HG02852 (cell line): ENCODE data around the gene SRR.
"Not testable (repeated sequence)": the region's sequence is repeated elsewhere in the genome, so short reads cannot be mapped to it uniquely, and the experiment has no call there.

Source experiments
- ATAC-seq: cut with Tn5 transposase; IDR thresholded peaks from one replicate; pipeline ENCODE4 v1.9.1; 2021; ENCODE audit warnings: mild to moderate bottlenecking, moderate library complexity; ENCODE audit not compliant: unreplicated experiment

SRR gene

DNA sequence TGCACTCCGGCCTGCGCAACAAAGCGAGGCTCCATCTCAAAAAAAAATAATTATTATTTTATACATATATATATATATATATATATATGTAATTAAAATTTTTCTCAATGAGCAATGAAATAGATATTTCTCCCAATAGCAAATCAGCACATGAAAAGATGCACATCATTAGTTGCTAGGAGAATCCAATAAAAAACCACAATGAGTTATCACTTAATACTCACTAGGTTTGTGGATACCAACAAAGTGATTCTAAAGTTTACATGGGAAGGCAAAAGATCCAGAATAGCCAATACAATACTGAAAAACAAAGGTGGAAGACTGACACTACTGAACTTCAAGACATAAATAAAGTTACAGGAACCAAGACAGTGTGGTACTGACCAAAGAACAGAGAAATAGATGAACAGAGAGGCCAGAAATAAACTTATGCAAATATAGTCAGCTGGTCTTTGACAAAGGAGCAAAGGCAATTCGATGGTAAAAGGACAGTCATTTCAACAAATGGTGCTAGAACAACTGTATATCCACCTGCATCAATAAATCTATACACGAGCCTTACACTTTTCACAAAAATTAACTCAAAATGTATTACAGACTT, 13.8 kb upstream of the SRR start:
- no peak for ATAC-seq

DNA sequence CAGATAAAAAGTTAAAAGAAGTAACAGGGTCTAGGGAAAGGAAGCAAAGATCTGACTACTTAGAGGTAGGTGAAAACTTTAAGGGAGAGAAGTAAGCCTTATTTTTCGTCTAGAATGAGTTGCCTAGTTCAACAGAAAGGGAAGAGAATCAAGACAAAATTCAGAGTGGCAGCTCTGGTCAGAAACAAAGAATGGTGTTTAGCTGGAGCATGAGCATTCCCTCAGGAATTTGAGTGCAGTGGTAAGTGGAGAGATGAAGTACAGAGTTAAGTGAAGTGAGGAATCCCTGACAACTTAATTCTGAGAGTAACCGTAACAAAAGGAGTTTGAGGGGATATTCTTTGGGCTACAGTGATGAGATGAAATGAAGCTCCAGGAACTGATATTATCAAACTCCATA, 11.7 kb upstream of the SRR start:
- no peak for ATAC-seq

DNA sequence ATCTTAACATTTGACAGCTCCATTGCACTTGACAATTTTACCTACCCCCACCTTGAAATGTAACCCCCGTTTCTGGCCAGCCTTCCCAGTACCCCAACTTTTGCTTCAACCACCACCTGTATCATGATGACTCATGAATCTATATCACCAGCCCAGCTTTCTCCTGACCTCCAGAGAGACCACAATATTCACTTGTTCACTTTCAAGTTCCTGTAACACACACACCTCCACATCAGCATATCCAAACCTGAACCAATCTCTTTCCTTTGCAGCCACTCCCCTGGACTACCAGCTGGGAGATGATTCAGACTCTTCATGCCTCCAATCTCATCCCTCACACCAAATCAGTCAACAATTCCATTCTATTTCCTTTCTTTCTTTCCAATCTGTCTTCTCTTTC, 8.2 kb upstream of the SRR start:
- ATAC-seq, result no peak

DNA sequence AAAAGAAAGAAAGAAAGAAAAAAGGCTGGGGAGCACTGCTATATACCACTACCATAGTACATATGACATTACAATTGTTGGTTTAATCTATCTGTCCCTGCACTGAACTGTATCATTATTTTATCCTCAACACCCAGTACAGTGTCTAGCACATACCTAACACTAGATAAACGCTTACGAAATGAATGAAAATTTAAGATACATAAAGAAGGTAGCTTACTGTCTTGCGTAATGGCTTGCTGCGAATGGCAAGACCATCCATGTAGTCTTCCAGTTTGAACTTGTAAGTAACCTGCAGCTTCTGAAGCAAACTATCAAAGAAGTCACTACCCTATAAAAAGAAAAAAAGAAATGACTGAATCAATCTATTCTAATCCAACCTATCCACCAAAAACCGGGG, 6.7 kb upstream of the SRR start:
- ATAC-seq, result no peak

DNA sequence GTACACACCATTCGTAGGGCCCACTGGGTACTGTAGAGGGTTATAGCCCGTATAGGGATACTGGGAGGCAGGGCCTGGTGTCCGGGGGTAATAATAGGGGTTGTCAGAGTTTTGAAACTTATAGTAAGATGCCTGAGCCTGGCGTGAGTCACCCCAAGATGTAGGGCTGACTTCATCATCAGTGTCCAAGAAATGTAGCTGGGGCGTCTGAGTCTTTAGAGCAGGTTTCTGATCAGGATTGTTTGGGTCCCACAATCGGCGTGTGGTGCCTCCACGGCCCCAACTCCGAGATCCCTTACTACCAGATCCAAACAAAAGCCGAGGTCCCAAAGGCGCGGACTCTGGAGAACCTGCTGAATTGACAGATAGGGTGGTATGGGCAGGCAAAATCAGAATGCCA, 4.6 kb upstream of the SRR start:
- ATAC-seq, result no peak

GRCh38 chr17:2299756-2300155, 4.0 kb upstream of the SRR start:
- no peak for ATAC-seq

DNA sequence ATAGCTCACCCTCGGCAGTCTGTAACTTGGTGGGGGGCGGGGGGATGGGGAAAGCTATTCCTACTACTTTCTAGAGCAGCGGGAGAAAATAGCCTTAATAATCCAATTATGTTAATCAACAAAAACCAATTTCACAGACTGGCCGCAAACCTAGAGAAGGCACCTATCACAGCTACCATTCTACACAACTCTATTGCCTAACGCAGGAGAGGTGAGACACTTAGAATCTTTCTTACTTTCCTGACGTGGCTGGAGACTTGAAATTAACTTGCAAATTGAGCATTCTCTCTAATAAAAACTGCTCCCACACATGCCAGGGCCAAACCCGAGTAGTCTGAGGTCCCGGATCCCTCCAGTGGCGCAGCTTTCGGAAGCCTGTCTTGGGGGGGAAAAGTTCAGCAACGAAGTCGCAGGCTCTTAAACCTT, 959 bp upstream of the SRR start:
- no peak for ATAC-seq

DNA sequence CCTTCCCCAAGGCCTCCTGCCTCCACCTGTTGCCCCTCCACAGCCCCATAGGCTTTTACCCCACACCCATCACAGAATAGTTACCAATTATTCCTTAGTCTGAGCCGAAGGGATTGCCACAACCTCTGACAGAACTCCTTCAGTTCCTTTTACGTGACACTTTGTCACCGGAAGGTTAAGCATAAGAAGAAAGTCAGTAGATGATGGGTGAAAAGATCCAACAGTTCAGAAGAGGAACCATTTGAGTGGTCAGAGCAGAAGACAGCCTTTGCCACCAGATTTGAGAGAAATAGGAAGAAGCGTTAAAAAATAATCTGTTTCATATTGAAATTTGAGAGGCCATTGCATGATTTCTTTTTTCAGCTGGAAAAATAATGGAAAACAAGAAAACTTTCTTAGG, 1.2 kb downstream of the SRR start:
- no peak for ATAC-seq

GRCh38 chr17:2309338-2310154, 5.8 kb downstream of the SRR start:
- ATAC-seq, result no peak

DNA sequence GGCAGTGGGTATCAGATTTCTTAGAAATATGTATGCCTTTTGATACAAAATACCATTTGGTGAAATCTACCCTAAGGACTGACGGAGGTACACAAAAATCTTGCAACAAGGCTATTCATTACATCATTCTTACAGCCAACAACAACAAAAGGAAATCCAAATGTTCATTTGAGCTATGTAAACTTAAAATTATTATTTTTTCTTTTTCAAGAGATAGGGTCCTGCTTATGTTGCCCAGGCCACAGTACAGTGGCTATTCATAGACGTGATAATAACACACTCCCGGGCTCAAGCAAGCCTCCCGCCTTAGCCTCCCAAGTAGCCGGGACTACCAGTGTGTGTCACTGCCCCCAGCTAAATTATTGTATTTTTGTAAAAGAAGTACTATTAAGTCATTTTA, 9.0 kb downstream of the SRR start:
- ATAC-seq, result no peak

DNA sequence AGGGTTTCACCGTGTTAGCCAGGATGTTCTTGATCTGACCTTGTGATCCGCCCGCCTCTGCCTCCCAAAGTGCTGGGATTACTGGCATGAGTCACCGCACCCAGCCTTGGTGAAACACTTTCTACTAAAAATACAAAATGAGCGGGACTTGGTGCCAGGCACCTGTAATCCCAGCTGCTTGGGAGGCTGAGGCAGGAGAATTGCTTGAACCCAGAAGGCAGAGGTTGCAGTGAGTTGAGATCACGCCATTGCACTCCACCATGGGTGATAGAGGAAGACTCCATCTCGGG, 13.1 kb downstream of the SRR start:
- not testable (repeated sequence) for ATAC-seq

- no peak for ATAC-seq
These were observed 14.0 kb downstream of the SRR start for GRCh38 chr17:2317796-2318195.

DNA sequence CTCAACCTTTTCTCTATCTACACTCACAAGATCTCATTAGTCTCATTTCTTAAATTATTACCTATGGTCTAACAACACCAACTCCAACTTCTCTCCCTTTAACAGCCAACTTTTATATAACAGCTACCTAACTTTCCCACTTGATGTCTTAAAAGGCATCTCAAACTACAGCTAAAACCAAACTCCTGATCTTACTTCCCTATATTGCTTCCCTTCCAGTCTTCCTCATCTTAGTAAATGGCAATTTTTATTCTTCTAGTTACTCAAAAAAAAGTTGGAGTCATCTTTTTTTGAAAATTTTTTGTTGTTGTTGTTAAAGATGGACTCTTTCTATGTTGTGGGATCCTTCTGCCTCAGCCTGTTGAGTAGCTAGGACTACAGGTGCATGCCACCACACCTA, 15.3 kb downstream of the SRR start:
- no peak for ATAC-seq

GRCh38 chr17:2321399-2321798, 17.6 kb downstream of the SRR start:
- ATAC-seq, result no peak

DNA sequence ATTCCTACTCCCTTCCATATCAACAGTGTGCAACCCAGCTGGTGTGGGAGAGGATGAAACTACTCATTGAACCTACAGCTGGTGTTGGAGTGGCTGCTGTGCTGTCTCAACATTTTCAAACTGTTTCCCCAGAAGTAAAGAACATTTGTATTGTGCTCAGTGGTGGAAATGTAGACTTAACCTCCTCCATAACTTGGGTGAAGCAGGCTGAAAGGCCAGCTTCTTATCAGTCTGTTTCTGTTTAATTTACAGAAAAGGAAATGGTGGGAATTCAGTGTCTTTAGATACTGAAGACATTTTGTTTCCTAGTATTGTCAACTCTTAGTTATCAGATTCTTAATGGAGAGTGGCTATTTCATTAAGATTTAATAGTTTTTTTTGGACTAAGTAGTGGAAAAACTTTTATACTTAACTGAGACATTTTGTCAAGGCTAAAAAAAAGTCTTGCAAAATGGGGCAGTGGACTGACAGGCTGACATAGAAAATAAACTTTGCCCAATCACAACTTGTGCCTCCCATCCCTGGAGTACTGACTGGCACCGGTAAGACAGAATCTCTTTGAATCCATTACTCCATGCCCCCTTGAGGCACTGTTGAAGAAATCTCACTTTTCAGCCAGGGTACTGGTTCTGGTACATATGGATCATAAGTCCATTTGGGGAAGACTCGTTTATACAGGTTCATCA, 20.0 kb downstream of the SRR start:
- ATAC-seq, result no peak

DNA sequence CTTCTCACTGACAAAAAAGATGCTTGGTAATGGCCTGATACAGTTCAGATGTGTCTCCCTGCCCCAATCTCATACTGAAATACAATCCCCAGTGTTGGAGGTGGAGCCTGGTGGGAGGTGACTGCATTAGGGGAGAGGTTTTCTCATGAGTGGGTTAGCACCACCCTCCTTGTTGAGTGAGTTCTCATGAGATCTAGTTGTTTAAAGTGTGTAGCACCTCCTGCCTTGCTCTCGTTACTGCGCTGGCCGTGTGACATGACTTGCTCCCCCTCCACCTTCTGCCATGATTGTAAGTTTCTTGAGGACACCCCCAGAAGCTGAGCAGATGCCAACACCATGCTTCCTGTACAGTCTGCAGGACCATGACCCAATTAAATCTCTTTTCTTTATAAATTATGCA, 27.6 kb downstream of the SRR start:
- ATAC-seq, result no peak

DNA sequence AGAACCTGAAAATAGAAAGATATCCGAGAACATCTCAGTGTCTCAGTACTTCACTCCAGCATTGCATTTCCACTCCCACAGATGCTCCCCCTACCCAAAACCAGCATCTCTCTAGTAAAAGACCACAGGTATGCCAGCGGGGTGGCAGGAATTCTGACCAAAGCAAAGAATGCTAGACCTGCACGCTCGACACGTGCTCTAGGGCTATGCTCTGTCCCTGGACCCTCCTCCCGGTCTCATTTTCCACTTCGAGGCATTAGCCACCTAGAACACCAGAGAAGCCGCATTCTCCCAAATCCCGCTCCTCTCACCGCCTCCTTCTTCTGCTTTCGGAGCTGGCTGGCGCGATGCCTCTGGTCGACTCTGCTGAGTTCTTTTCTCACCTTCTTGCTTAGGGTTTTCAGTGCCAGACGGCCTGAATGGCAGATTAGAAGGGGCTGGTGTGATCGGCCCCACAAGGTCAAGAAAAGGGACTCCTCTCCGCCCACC, 32.0 kb downstream of the SRR start:
- ATAC-seq, result no peak

DNA sequence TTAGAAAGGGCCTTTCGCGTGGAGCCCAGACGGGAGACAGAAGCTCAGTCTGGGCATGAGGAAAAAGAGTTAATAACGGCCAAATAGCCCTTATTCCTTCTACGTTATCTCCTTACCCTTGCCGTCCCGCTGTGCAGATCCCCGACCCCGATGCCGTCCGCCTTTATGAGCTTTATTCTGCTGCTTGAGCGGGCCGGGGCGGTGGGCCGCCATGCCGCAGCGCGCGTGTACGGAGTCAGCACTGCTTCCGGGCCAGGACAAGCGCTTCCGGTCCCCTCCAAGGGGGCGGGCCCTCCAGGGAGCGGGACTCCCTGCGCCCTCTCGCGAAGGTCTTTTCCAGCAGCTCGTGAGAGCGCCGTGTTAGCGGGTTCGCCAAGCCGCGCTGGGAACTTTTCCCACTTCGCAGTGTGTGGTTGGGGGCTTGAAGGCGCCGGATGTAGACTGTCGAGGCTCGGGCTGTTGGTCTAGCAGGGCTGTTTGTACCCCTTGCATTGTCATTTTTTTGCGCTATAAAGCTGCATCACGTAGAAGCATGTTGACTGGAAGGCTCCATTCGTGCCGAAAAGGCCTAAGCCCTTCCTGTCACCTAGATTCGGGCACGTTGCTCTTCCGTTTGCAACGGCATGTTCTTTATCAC, 32.6 kb downstream of the SRR start, which contains the start of gene TSR1:
Gene TSR1, minus strand, starts transcription at position 243 of the 637 bp plus-strand sequence. Its CDS starts 30 bp downstream, at position 213.
- peak; percentile 77 for ATAC-seq

DNA sequence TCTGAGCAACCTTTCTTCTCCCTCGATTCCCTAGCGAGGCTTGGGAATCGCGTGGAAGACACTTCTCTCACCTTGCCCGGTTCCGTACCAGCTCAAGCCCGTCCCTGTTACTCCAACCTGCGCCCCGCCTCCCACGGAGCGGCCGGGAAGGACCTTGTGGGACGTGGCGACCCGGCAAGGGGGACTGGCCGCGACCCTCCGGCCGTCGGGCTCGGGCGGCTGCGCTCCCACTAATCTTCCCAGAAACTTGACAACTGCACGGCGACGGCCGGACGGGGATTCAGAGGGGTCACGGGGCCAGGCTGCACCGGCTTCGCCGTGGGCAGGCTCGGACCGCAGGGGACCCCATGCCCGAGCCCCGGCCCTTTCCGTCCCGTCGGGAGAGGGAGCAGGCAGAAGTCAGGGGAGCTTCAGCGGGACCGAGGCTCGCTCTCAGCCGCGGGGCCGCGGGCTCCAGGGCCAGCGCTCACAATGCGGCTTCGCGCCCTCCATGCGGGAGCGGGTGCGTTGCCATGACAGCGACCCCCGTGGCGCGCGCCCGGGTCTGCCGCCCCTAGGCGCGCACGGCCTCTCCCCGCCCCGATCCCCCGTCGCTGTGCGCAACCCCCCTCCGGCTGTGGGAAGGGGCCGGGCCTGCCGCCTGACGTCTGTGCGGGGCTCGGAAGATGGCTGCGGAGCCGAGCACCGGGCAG, 33.2 kb downstream of the SRR start, which contains the start of gene SGSM2:
Gene SGSM2, plus strand, starts transcription at position 650 of the 692 bp plus-strand sequence. CDS start 188 bp downstream, outside the sequence.
- ATAC-seq, result peak; percentile 17

- ATAC-seq, result no peak
These were observed 34.0 kb downstream of the SRR start for GRCh38 chr17:2337544-2338314.
